Neural cell (in vitro differentiated cells): Measurements from ENCODE around the gene PARD3B.

ENCODE experiments used
- CTCF ChIP-seq: fragments of 450-650 bp; IDR thresholded peaks from 2 replicates; pipeline ENCODE4 v1.5.1; 2014; ENCODE audit warnings: antibody characterized with exemption, mild to moderate bottlenecking, moderate library complexity; ENCODE audit not compliant: poor library complexity, severe bottlenecking
- EZH2 ChIP-seq: fragments of 200-600, 300-800 bp; shearing (Covaris generic), sonication (generic); IDR thresholded peaks from 2 replicates; pipeline ENCODE4 v1.6.1; 2014; ENCODE audit warnings: antibody characterized with exemption, low read length, borderline replicate concordance, mild to moderate bottlenecking; ENCODE audit not compliant: insufficient read depth, poor library complexity, severe bottlenecking
- POLR2AphosphoS5 ChIP-seq: IDR thresholded peaks from 2 replicates; pipeline ENCODE4 v1.6.1; 2012
- SMC3 ChIP-seq: fragments of 450-650 bp; conservative IDR thresholded peaks from 2 replicates; pipeline ENCODE4 v1.6.1; 2014; ENCODE audit warnings: antibody characterized with exemption, mild to moderate bottlenecking, moderate library complexity; ENCODE audit not compliant: poor library complexity
- TAF1 ChIP-seq: IDR thresholded peaks from 2 replicates; pipeline ENCODE4 v1.6.1; 2012; ENCODE audit warnings: low read depth

GRCh38 chr2:205633994-205634393 is 1088.7 kb downstream of the PARD3B start:
- no peak for TF ChIP-seq EZH2
- no peak for TF ChIP-seq POLR2AphosphoS5
- TF ChIP-seq CTCF = no peak
- TF ChIP-seq SMC3 = no peak
- TF ChIP-seq TAF1 = no peak
